Measurements from ENCODE around the gene CLDN12. TPM values are rescaled to one million over a fixed set of nuclear protein-coding genes. Genes with fewer than 3 reads are reported as not detected.

Gene CLDN12
- total RNA-seq, result 18.5 and 39.6 TPM in 2 replicates

DNA sequence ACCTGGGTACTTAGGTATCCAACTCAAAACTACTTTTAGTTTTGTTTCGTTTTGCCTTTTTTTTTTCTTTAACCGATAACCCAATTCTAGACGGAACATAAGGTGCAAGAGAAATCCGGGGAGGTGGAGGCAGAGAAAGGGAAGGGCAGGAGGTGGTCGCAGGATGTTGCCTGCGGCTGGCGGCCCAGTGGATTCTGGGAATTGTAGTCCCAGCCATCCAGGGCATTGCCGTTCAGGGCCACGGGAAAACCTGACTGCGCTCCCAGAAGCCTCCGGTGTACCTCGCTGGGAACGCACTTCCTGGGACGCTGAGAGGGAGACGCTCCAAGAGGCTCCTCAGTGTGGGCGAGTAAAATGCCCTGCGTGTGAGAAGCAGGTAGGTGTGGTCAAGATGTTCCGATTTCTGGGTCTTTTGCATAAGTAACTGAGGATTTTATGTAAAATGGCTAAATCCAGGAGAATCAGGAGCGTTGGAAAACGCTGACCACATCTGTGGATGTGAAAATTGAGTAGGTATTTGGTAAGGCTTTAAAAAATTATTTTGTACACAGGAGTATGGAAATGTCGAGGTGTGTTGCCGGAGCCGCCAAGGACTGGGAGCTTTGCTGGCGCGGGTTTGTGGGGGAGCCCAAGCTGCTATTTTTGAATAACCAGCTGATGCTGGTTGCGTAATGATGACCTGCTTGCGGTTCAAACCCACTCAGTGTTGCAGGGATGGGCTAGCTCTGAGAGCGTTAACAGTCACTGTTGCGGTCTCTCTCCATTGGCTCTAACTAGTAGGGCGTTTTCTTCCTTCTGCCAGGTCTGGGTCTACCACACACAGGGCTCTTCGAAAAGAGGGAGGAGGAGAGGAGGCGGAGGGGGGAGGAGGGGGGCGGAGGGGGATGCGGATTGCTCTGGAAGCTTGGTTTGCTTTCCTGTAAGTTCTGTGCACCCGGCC lies at the start of gene CLDN12:
TSS of gene CLDN12 (plus strand) at position 288 of the 940 bp plus-strand sequence. CDS start 9,216 bp downstream, outside the sequence.

Other genes with a start within 250 kb of the CLDN12 start
- 0.87 and 1.2 TPM in 2 replicates for gene STEAP1, start 249.0 kb upstream of the CLDN12 start, total RNA-seq
- gene STEAP2, start 191.7 kb upstream of the CLDN12 start, total RNA-seq, result 1.1 and 2.0 TPM in 2 replicates
- 2.3 and 2.7 TPM in 2 replicates for gene CFAP69, start 158.3 kb upstream of the CLDN12 start, total RNA-seq
- gene FAM237B, start 82.2 kb upstream of the CLDN12 start, total RNA-seq, result not detected in 2 replicates
- 11.8 and 20.4 TPM in 2 replicates for gene GTPBP10, start 56.7 kb upstream of the CLDN12 start, total RNA-seq
- not detected in 2 replicates for gene PTTG1IP2, start 66.2 kb downstream of the CLDN12 start, total RNA-seq
- gene CDK14, start 192.9 kb downstream of the CLDN12 start, total RNA-seq, result 15.4 and 16.1 TPM in 2 replicates

Measured in placental epithelial cell (primary cell).